Limb (tissue), 2 donors: ENCODE measurements around the gene GSTA4.
A peak's percentile ranks its signal among the peaks of the same experiment; 100 is the strongest.
"Not testable (repeated sequence)": the region's sequence is repeated elsewhere in the genome, so short reads cannot be mapped to it uniquely, and the experiment has no call there.

ENCODE experiments used
- DNase-seq, 2 donors: peaks; one replicate each; pipeline ENCODE4 v3.0.0-alpha.2; 2016; ENCODE audit errors: extremely low spot score in 2 of 2

The GSTA4 gene

DNA sequence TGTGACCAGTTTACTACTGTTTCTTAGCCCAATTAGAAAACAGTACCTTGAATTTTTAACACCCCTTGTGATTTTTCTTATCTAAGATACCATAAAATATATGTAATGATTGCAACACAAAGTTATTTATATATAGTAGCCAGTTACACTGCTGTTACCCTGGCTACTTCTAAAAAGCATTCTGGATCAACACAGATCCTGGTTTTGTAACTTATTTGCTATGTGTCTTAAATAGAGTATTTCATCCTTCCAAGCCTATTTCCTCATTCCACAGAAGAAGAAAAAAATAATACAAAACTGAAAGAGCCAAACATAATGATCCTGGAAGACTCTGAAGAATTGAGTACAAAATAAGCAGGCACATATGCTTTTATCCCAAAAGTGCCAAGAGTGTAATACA, 19.0 kb upstream of the GSTA4 start:
- peak in 1 of 2 donors; percentile 33 for DNase-seq

DNA sequence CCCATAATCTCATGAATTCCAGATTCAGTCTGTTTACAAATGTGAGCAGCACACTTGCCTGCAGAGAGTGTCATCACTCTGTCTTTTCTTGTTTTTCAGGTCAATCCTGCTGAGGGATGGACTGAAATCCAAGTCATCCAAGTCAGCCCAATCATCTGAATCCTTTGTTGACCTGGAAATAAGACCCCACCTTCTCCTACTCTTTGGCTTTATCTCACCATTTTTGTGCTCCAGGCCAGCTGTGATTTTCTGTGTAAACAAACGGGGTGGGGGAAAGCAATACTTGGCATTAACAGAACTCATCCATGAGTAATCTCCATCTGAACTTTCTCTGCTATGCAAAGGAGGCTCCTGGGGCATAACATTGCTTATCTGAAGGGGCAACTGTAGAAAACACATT, 16.9 kb upstream of the GSTA4 start:
- DNase-seq: no peak

DNA sequence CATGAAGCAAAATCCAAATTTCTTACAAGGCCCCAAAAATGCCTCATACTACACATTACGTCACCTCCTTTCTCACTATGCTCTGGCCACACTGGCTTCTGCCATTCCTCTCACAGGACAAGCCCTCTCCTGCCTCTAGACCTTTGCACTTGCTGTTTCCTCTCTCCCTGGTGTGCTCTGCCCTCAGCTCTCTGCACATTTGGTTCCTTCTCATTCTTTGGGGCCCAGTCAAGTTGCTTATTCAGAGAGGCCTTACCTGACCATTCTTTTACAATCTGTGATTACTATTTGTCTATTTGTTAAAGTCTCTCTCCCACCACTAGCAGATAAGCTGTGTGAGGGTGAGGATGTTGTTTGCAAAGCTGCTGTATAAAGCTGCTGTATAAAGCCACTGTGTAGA, 15.4 kb upstream of the GSTA4 start:
- DNase-seq: no peak

DNA sequence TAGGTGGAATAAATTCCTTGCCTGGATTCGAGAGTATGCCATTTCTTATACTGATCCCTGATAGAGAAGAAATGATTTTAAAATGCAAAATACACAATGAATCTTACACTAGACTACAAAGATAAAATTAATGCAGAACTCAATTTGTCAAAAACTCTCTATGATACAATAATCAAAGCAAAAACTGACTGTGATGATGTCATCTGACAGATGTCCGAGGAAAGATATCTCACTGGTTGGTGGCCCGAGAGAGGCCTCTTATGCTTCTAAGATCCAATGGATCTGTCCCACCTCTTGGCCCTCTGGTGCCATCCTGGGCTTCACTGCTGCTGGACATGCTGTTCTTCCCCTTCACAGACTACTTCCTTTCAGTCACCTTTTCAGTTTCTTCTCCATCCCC, 14.4 kb upstream of the GSTA4 start:
- no peak for DNase-seq

DNA sequence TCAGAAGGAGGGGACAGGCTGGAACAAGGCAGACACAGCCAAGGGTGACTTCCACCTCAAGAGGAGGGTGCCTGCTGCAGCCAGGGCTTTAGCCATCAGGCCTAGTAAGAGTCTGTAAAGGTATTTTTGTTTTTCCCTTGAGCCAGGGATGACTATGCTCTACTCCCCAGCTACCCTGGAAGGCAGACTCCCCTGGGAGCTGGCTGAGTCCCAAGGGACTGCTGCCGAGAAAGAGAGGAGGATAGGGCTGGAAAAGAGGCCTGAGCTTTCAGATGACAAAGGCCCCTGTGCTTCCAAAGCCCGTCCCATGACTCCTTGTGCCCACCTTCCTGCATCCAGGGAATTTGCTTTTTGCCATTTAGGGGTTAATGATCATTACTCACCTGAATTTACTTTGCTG, 14.0 kb upstream of the GSTA4 start:
- DNase-seq: no peak

DNA sequence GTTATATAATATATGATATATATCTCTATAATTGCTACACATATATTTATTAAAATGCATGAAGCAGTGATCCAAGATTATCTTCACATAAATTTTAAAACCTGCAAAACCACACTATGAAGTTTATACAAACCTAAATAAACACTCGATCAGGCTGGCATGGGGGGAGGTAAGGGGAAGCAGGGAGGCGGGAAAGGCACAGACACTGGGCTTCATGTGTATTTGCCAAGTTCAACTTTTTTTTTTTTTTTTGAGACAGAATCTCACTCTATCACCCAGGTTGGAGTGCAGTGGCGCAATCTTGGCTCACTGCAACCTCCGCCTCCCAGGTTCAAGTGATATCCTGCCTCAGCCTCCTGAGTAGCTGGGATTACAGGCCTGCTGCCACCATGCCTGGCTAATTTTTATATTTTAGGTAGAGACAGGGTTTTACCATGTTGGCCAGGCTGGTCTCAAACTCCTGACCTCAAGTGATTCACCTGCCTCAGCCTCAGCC, 13.2 kb upstream of the GSTA4 start:
- DNase-seq: not testable (repeated sequence)

DNA sequence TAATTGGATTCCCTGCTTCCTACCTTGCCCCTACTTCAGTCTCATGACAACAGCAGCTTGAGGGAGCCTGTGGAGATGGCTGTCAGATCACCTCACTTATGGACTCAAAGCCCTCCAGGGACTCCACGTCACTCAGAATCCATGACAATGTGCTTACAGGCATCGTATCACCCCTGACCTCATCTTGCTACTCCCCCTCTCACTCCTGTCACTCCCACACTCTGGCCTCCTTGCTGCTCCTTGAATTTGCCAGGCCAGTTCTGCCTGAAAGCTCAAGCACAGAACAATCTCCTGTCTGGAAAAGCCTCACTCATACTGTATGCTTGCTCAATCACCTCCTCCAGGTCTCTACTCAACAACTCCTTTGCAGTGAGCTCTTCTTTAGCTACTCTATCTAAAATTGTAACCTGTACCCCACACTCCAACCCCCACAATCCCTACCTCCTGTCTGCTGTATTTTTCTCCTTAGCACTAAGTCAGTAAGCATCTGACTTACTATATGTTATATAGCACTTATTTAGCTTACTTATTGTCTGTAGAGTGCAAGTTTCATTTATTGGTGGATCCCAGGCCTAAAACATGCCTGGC, 10.7 kb upstream of the GSTA4 start:
- no peak for DNase-seq

DNA sequence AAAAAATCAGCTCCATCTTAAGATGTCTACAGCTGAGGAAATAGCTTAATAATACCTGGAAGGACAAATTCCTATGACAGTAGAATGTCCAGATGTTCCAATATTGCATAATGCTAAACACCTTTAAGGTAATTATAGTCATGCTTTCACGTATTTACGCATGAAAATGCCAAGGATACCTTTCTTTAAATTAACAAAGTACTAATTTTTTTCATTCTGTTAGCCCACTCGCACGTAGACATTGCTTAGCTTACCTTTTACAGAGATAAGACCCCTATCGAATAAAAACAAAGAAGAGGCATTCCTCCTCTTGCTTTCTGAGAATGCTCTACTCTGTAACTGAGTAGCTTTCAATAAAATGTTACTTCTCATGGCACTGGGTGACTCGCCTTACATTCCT, 4.4 kb upstream of the GSTA4 start:
- no peak for DNase-seq

DNA sequence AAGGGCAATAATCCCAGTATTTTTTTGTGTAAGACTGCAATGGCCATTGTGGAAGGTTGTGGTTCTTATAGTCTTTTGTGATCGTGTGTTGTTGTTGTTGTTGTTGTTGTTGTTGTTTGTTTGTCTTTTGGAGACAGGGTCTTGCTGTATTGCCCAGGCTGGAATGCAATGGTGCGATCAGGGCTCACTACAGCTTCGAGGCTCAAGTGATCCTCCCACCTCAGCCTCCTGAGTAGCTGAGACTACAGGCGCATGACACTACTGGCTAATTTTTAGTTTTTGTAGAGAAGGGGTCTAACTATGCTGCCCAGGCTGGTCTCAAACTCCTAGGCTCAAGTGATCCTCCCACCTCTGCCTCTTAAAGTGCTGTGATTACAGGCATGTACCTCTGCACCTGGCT, 3.5 kb upstream of the GSTA4 start:
- DNase-seq: no peak

DNA sequence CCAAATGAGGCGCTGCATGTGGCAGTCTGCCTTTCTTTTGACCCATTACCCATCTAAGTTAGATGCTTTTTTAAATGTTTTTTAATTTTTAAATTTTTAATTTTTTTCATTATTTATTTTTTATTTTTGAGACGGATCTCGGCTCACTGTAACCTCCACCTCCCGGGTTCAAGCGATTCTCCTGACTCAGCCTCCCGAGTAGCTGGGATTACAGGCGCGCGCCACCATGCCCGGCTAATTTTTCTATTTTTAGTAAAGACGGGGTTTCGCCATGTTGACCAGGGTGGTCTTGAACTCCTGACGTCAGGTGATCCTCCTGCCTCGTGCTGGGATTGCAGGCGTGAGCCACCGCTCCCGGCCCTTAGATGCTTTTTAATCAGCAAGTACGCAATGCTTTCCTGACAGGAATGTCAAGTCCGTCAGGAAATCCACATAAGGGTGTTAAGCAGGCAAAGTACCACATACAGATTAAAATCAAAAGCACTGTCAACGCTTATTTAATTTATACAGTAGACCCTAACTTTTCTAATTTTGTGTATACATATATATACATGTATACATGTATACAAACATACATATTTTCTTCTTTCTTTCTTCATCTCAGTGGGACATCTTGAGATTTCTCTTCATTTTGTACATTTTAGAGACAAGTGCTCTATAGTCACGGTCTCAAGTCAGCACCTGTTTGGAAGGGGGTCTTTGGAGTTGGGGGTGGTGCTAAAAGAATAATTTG, 995 bp upstream of the GSTA4 start:
- peak; percentile 55 to 59 for DNase-seq

DNA sequence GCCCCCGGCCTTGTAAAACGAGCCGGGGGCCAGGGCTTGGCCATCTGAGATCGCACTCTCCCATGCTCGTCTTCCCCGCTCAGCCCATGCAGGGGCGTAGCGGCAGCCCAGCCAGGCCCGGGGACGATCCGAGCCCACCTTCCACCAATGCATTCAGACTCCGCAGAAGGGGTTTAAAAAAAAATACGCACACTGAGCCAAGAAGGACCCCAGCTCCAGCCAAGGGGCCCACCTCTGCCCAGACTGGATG, 320 bp downstream of the GSTA4 start:
- DNase-seq: peak in 1 of 2 donors; percentile 84

DNA sequence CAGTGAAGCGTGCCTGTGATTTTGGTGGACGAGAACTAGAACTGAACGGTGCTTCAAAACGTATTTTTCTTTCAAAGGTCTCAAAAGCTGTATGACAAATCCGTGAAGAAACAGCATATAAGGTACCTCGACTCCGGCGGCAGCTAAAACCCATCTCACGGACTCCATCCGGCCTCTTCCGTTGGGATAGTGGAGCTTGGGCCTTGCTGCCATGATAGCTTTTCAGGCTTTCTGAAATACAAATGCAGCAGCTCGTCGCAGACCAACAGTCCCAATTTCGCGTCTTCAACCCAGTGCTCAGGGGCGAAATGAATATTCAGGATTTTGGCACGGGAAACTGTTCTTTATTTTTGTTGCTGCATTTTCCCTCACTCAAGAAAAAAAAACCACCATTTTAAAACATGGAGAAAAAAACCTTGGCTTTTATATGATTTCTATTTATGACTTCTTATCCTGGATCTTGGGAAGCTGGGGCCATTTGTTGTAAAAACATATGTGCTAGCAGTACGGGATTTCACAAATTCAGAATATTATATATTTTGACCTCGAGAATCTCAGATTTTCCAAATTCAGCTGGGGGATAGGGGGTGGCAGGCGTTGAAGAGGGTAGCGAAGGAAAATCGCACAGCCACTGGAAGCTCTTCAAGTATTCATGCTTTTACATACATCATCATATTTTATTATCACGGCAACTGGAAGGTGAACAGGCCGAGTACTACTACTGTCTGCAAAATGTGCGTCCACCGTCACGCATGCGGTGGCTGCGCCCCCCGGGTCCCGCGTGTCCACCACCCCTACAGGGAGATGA, 849 bp downstream of the GSTA4 start:
- peak; percentile 58 to 66 for DNase-seq

DNA sequence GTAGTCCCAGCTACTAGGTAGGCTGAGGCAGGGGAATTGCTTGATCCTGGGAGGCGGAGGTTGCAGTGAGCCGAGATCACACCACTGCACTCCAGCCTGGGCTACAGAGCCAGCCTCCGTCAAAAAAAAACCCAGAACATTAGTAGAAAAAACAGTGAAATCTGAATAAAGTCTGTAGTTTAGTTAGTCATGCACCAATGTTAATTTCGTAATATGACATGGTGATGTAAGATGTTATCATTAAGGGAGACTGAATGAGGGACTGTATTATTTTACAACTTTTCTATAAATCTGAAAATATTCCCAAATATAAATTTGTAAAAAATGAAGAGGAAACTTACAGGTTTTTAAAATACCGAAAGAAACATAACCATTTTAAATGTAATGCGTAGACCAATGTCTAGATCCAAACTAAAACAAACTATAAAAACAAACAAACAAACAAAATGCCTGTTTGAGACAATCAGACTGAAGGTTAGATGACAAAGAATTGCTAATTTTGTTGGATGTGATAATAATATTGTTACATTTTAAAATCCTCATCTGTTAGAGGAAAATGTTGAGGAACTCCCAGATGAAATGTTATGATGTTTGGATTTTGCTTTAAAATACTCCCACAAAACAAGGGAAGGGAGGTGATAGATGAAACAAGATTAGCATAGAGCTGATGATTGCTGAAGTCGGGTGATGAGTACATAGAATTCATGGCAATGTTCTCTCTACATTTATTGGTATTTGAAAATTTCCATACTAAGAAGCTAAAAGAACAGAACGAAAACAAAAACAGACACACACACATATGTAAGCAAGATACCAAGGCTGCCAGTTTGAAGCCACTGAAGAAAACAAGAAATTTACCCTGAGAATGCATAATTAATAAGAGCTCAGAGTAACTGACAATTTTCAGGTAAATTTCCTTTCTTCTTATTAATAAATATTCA, 1.8 kb downstream of the GSTA4 start:
- no peak for DNase-seq

DNA sequence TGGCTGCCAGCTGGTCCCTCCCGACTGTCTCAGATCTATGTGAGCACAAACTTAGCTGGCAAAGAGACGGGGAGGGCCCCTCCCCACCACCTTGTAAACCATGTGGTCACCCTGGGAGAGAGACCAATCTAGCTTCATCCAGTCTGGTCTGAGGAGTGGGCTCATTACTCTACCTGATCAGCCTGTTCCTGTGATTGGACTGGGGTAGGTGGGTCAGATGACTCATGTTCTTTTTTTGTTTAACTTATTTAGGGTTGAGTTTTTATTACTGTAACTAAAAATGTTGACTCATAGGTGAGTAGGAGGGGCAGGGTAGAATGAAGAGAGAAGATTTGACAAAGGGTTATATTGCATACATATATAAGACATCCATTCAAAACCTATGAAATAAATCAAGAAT, 4.7 kb downstream of the GSTA4 start:
- DNase-seq: no peak

DNA sequence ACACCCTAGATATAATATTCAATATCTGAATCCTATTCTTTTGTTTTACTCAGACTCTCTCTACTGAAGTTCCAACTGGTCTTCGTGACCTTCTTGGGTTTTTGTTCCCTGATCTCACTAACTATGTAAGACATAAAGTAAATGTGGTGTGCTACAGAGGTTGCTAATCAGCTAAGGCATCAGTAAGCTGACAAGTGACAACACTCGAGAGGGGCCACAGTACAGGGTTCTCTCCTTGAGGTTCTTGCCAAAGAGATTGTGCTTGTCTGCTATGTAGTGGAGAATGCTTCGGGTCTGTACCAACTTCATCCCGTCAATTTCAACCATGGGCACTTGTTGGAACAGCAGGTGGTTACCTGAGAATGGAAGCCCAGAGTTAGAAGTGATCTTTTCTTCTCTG, 9.9 kb downstream of the GSTA4 start:
- no peak for DNase-seq

DNA sequence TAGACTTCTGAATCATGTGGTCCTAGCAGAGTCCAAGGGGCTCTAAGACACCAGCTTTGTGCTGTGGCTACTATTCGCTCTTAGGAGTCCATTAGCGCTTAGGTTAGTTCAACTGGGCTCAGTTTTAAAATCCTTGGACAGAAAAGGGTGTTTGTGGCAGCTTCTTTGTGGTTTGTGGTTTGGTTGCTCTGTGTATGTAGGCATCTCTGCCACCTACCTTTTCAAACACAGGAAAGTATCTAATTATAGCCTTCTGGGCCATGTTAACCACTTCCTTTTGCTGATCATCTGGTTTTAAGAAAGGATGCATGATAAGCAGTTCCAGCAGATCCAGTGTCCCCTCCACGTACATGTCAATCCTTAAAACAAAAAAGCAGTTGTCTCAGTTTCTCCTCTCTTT, 10.8 kb downstream of the GSTA4 start:
- no peak for DNase-seq

DNA sequence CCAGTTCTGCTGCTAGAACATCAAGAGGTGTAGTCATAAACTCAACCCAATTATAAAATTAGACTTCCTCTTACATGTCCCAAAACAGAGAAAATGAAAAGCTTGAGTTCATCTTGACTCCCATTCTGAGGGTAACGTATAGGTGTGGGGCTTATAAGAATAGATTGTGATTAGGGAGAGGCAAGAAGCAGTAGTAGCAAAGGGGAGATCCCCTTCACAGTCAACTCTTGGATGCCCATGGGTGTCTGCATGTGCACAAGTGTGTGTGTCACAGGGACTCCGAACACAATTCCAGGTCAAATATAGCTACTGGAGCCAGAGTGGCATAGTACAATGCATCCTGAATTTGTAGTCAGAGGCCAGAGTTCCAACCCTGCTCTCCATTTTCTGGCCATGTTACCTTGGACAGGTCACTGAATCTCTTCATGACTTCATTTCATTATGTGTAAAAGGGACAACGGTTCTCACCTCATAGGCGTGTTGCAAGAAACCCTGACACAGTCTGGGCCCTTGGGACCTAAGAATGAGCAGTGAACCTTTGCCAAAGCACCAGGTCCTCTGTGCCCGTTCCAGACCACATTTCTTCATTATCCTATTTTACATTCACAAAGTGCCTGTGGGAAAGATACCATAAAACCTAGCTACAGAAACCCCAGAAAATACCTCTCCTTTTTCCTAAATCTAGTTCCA, 11.8 kb downstream of the GSTA4 start:
- DNase-seq: no peak

DNA sequence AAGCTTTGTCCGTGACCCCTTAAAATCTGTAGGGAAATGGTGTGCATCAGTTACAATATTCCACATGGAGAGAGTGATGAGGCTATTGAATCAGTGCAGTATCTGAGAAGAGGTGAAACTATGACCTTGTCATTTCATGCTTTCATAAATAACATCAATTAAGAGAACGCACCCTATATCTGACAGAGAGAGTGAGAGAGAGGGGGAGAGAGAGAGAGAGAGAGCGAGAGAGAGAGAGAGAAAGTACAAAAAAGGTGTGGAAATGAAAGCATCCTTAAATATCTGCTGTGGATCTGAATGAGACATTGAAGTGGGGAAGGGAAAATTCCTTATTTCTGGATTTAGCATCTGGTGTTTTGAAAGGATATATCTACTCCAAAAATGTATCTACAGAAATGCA, 12.4 kb downstream of the GSTA4 start:
- no peak for DNase-seq

DNA sequence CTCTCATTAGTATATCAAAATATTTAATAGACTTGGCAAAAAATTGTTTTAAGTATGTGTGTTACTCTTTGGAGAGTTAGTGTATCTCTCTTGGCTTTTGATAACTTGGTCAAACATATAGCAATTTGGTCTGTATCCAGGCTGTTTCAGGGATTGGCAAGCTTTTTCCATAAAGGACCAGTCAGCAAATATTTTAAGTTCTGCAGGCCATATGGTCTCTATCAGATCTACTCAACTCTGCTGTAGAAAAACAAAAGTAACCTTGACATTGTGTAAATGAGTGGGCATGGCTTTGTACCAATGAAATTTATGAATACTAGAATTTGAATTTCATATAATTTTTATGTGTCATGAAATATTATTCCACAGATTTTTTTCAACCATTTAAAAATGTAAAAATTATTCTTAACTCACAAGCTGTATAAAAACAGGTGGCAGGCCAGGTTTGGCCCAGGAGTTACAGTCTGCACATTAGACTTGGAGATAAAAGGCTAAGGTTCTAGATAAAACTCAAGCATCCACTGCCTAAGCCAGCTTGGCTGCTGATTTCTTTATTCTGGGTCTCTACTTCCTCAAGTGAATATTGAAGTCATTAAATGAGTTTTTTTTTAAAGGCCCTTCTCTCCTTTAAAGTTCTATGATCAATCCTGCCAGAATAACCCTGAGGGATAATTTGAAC, 13.7 kb downstream of the GSTA4 start:
- DNase-seq: no peak

DNA sequence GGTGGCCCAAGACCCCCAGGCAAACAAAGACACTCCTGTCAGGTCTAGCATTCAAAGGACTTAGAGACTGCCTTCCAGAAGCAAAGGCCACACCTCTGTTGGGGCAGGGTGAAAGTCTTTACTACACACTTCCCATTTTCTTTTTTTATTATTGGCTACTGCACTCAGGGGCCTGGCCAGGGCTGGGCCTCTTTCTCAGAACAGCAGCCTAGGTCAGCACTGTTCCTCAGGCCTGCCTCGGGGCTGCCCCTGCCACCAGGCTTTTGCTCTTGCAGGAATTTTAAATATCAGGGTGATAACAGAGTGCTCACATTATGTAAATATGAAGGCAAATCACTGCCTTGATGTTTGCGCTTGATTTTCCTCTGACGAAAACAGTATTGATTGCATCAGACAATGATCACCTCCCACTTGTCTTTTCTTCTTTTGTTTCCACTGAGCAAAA, 18.5 kb downstream of the GSTA4 start:
- DNase-seq: no peak
